ENCODE results near the gene GYG1. TPM values are rescaled to one million over a fixed set of nuclear protein-coding genes. Genes with fewer than 3 reads are reported as not detected.

Gene GYG1
- polyA plus RNA-seq (2013, experiment 1 of 2) = 20.6 TPM
- polyA plus RNA-seq (2013, experiment 2 of 2) = 19.6 TPM

- peak within 1 kb of the TSS; percentile 31 for H3K23ac ChIP-seq (ENCODE audit: low read depth, low read length, poor library complexity)
Measured at GRCh38 chr3:148991219-148992026, at the start of gene GYG1. Gene GYG1, plus strand, starts transcription at chr3:148991540. Its CDS starts 101 bp downstream, at chr3:148991641.

GRCh38 chr3:148943506-148944205 lies 47.7 kb upstream of the GYG1 start:
- no peak overlapping the region for H3K18ac ChIP-seq (ENCODE audit: low read length)
- no peak overlapping the region for H2BK5ac ChIP-seq (ENCODE audit: low read length)
- no peak overlapping the region for H2BK120ac ChIP-seq (ENCODE audit: low read depth, low read length)
- no peak overlapping the region for H3K23ac ChIP-seq (ENCODE audit: low read depth, low read length, poor library complexity)
- no peak overlapping the region for H3K27ac ChIP-seq (replicated peaks; ENCODE audit: low read length)
- H3K9ac ChIP-seq (ENCODE audit: low read depth, low read length, poor library complexity) = no peak overlapping the region
- peaks cover 0 to 3% (median 0%) of the 10 kb centered on the region in 3 experiments for H3K27me3 ChIP-seq (ENCODE audit: control insufficient read depth in 3 of 3, insufficient read depth in 3 of 3, low read depth in 1 of 3, low read length in 3 of 3)
- no peak overlapping the region for H2AK5ac ChIP-seq (ENCODE audit: low read depth, low read length)
- no peak overlapping the region for H2AFZ ChIP-seq (ENCODE audit: low read length)
- no peak overlapping the region for H3K4me2 ChIP-seq (ENCODE audit: insufficient read depth, low read length, poor library complexity, severe bottlenecking)
- H3K79me1 ChIP-seq (ENCODE audit: low read depth, low read length) = peaks cover 2% of the 10 kb centered on the region
- peaks cover 0 to 2% of the 10 kb centered on the region in 2 donors for H3K9me3 ChIP-seq (replicated peaks in 1 of 2; ENCODE audit: control insufficient read depth in 2 of 2, insufficient read depth in 1 of 2, low read depth in 1 of 2, low read length in 2 of 2)
- H2BK12ac ChIP-seq (ENCODE audit: low read length) = no peak overlapping the region
- WGBS, 2 donors (ENCODE audit: extremely low coverage in 2 of 2, insufficient read length in 2 of 2, insufficient replicate concordance in 1 of 2) = no CpG with 5 or more reads among the region's 2 CpGs
- H4K8ac ChIP-seq (ENCODE audit: low read depth, low read length) = no peak overlapping the region
- H2BK15ac ChIP-seq (ENCODE audit: low read length) = no peak overlapping the region
- no peaks in the 10 kb centered on the region for H3K36me3 ChIP-seq (replicated peaks in 1 of 2; ENCODE audit: control insufficient read depth in 2 of 2, insufficient read depth in 2 of 2, low read length in 2 of 2)
- no peaks in the 10 kb centered on the region for H3K4me1 ChIP-seq (ENCODE audit: control insufficient read depth in 2 of 2, insufficient read depth in 1 of 2, low read depth in 1 of 2, low read length in 2 of 2)
- no peak overlapping the region for H3K14ac ChIP-seq (ENCODE audit: low read length)
- no peak overlapping the region for H3K4me3 ChIP-seq (ENCODE audit: low read length in 2 of 2)
- H4K91ac ChIP-seq (ENCODE audit: low read depth, low read length, poor library complexity) = no peak overlapping the region
- DNase-seq (ENCODE audit: low spot score) = no peak
- H3K4ac ChIP-seq (ENCODE audit: low read length) = no peak overlapping the region

More at GRCh38 chr3:148991219-148992026, at the start of gene GYG1:
- Histone ChIP-seq H3K79me1 (ENCODE audit: low read depth, low read length) (no peaks in the 10 kb centered on the region), H3K36me3 (replicated peaks in 1 of 2; ENCODE audit: control insufficient read depth in 2 of 2, insufficient read depth in 2 of 2, low read length in 2 of 2) (no peaks in the 10 kb centered on the region), H3K4me3 (ENCODE audit: low read length in 2 of 2) (peak within 1 kb of the TSS; percentile 61 to 94), H3K4ac (ENCODE audit: low read length) (no peak within 1 kb of the TSS), H2BK15ac (ENCODE audit: low read length) (peak within 1 kb of the TSS; percentile 16), H3K14ac (ENCODE audit: low read length) (no peak within 1 kb of the TSS), H3K4me1 (ENCODE audit: control insufficient read depth in 2 of 2, insufficient read depth in 1 of 2, low read depth in 1 of 2, low read length in 2 of 2) (peaks cover 0 to under 1% of the 10 kb centered on the region in 2 donors), H2BK120ac (ENCODE audit: low read depth, low read length) (no peak within 1 kb of the TSS), H4K8ac (ENCODE audit: low read depth, low read length) (no peak within 1 kb of the TSS), H3K27ac (replicated peaks; ENCODE audit: low read length) (no peak within 1 kb of the TSS), H4K91ac (ENCODE audit: low read depth, low read length, poor library complexity) (no peak within 1 kb of the TSS), H2BK12ac (ENCODE audit: low read length) (no peak within 1 kb of the TSS), H2BK5ac (ENCODE audit: low read length) (no peak within 1 kb of the TSS), H3K18ac (ENCODE audit: low read length) (peak within 1 kb of the TSS; percentile 85), H2AFZ (ENCODE audit: low read length) (peak within 1 kb of the TSS; percentile 95), H3K27me3 (ENCODE audit: control insufficient read depth in 3 of 3, insufficient read depth in 3 of 3, low read depth in 1 of 3, low read length in 3 of 3) (peaks cover 0 to 25% (median 3%) of the 10 kb centered on the region in 3 experiments), H2AK5ac (ENCODE audit: low read depth, low read length) (no peak within 1 kb of the TSS), H3K9me3 (replicated peaks in 1 of 2; ENCODE audit: control insufficient read depth in 2 of 2, insufficient read depth in 1 of 2, low read depth in 1 of 2, low read length in 2 of 2) (no peaks in the 10 kb centered on the region), H3K4me2 (ENCODE audit: insufficient read depth, low read length, poor library complexity, severe bottlenecking) (peak within 1 kb of the TSS; percentile 81), H3K9ac (ENCODE audit: low read depth, low read length, poor library complexity) (peak within 1 kb of the TSS; percentile 78)
- DNase-seq (ENCODE audit: low spot score) = peak; percentile 70
- WGBS, 2 donors (ENCODE audit: extremely low coverage in 2 of 2, insufficient read length in 2 of 2, insufficient replicate concordance in 1 of 2) = no CpG with 5 or more reads among the region's 91 CpGs

- no peak overlapping the region for H3K23ac ChIP-seq (ENCODE audit: low read depth, low read length, poor library complexity)
- H4K91ac ChIP-seq (ENCODE audit: low read depth, low read length, poor library complexity) = no peak overlapping the region
- no peak overlapping the region for H2BK15ac ChIP-seq (ENCODE audit: low read length)
- H3K4ac ChIP-seq (ENCODE audit: low read length) = no peak overlapping the region
- H3K4me1 ChIP-seq (ENCODE audit: control insufficient read depth in 2 of 2, insufficient read depth in 1 of 2, low read depth in 1 of 2, low read length in 2 of 2) = no peaks in the 10 kb centered on the region
- no peak overlapping the region for H3K4me2 ChIP-seq (ENCODE audit: insufficient read depth, low read length, poor library complexity, severe bottlenecking)
- H3K79me1 ChIP-seq (ENCODE audit: low read depth, low read length) = peaks cover 2% of the 10 kb centered on the region
- H2AFZ ChIP-seq (ENCODE audit: low read length) = no peak overlapping the region
- H2BK120ac ChIP-seq (ENCODE audit: low read depth, low read length) = no peak overlapping the region
- H3K9ac ChIP-seq (ENCODE audit: low read depth, low read length, poor library complexity) = no peak overlapping the region
- no peak overlapping the region for H3K18ac ChIP-seq (ENCODE audit: low read length)
- H3K14ac ChIP-seq (ENCODE audit: low read length) = no peak overlapping the region
- peaks cover 0 to 2% of the 10 kb centered on the region in 2 donors for H3K9me3 ChIP-seq (replicated peaks in 1 of 2; ENCODE audit: control insufficient read depth in 2 of 2, insufficient read depth in 1 of 2, low read depth in 1 of 2, low read length in 2 of 2)
- no peak overlapping the region for H3K27ac ChIP-seq (replicated peaks; ENCODE audit: low read length)
- H4K8ac ChIP-seq (ENCODE audit: low read depth, low read length) = no peak overlapping the region
- H3K36me3 ChIP-seq (replicated peaks in 1 of 2; ENCODE audit: control insufficient read depth in 2 of 2, insufficient read depth in 2 of 2, low read length in 2 of 2) = no peaks in the 10 kb centered on the region
- no peaks in the 10 kb centered on the region for H3K27me3 ChIP-seq (ENCODE audit: control insufficient read depth in 3 of 3, insufficient read depth in 3 of 3, low read depth in 1 of 3, low read length in 3 of 3)
- H2BK5ac ChIP-seq (ENCODE audit: low read length) = no peak overlapping the region
- no peak overlapping the region for H2BK12ac ChIP-seq (ENCODE audit: low read length)
- no CpG with 5 or more reads among the region's 2 CpGs for WGBS, 2 donors (ENCODE audit: extremely low coverage in 2 of 2, insufficient read length in 2 of 2, insufficient replicate concordance in 1 of 2)
- no peak for DNase-seq (ENCODE audit: low spot score)
- no peak overlapping the region for H3K4me3 ChIP-seq (ENCODE audit: low read length in 2 of 2)
- no peak overlapping the region for H2AK5ac ChIP-seq (ENCODE audit: low read depth, low read length)
Measured at GRCh38 chr3:148945116-148945515, 46.2 kb upstream of the GYG1 start.
